Thoracic aorta (tissue), 2 donors: Measurements from ENCODE around the gene KISS1R. TPM values are rescaled to one million over a fixed set of nuclear protein-coding genes. Genes with fewer than 3 reads are reported as not detected.

Experiments
- ATAC-seq: fragments of 150-250 bp; one replicate; pipeline ENCODE4 v1.8.0; 2017; ENCODE audit warnings: low read depth; ENCODE audit not compliant: insufficient number of reproducible peaks, low FRiP score
- DNase-seq: peaks from one replicate; pipeline ENCODE4 v3.0.0-alpha.2; 2020; ENCODE audit warnings: low spot score
- H3K27ac ChIP-seq, 2 donors: fragments of 200-600 bp; sonication (generic); 1 replicate in 1 of 2; 2 replicates in 1 of 2; pipeline ENCODE4 v1.5.1; 2016; ENCODE audit warnings: mild to moderate bottlenecking in 2 of 2, moderate library complexity in 2 of 2
- H3K27me3 ChIP-seq: fragments of 200-600 bp; sonication (generic); replicated peaks from 2 replicates; pipeline ENCODE4 v1.6.0; 2016; ENCODE audit warnings: mild to moderate bottlenecking; ENCODE audit not compliant: insufficient read depth
- H3K36me3 ChIP-seq: fragments of 200-600 bp; sonication (generic); one replicate; pipeline ENCODE4 v1.5.1; 2016
- H3K4me1 ChIP-seq, 2 donors: fragments of 200-600 bp; sonication (generic); 1 replicate in 1 of 2; 2 replicates in 1 of 2; pipeline versions ENCODE4 v1.5.1 to v1.6.0; 2016; ENCODE audit warnings: low read depth in 2 of 2, mild to moderate bottlenecking in 1 of 2; ENCODE audit not compliant: control insufficient read depth in 1 of 2
- H3K4me3 ChIP-seq: fragments of 200-600 bp; sonication (generic); 2 replicates; pipeline ENCODE4 v1.5.1; 2016; ENCODE audit warnings: mild to moderate bottlenecking
- H3K9me3 ChIP-seq: fragments of 200-600 bp; sonication (generic); 2 replicates; pipeline ENCODE4 v1.5.1; 2016
- total RNA-seq, 2 donors: library from RNA; depleted of rRNA; stranded (reverse); fragments of >200 nt; gene quantifications; one replicate each; pipeline versions ENCODE4 v1.1.0 to v1.2.3, GENCODE V29; 2016
- TF ChIP-seq, protein P1 (sequence below): fragments of 200-600 bp; sonication (generic); IDR thresholded peaks from one replicate; pipeline ENCODE4 v1.5.1; 2019; ENCODE audit warnings: antibody characterized with exemption

Gene KISS1R
- total RNA-seq, 2 donors from 2014 or later: not detected

DNA sequence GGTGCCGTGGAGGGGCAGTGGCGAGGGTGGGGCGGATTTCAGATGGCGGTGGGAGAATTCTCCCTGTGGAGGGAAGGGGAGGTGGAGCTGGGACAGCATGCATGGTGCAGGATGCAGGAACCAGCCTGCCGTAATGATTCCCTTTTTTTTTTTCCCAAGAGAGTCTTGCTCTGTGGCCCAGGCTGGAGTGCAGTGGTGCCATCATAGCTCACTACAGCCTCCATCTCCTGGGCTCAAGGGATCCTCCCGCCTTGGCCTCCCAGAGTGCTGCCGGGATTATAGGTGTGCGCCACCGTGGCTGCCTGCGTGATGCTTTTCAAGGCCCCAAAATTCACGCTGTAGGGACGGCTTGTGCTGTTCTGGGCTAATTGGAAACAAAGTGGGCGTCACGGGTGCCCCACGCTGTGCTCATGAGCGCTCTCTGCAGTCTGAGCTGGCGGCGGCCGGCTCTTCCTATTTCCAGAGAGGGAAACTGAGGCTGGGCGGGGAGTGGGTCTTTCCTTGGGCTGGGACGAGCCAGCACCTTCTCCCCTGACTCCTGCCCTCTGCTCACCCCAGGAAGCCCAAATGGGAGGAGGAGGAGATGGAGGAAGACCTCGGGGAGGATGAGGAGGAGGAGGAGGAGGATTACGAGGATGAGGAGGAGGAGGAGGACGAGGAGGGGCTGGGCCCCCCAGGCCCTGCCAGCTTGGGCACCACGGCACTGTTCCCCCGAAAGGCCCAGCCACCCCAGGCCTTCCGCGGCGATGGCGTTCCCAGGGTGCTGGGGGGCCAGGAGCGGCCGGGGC lies 14.9 kb downstream of the KISS1R start:
- no peak overlapping the region for H3K27ac ChIP-seq
- H3K36me3 ChIP-seq: no peaks in the 10 kb centered on the region
- no peaks in the 10 kb centered on the region for H3K9me3 ChIP-seq
- DNase-seq: no peak
- TF ChIP-seq, protein P1, sequence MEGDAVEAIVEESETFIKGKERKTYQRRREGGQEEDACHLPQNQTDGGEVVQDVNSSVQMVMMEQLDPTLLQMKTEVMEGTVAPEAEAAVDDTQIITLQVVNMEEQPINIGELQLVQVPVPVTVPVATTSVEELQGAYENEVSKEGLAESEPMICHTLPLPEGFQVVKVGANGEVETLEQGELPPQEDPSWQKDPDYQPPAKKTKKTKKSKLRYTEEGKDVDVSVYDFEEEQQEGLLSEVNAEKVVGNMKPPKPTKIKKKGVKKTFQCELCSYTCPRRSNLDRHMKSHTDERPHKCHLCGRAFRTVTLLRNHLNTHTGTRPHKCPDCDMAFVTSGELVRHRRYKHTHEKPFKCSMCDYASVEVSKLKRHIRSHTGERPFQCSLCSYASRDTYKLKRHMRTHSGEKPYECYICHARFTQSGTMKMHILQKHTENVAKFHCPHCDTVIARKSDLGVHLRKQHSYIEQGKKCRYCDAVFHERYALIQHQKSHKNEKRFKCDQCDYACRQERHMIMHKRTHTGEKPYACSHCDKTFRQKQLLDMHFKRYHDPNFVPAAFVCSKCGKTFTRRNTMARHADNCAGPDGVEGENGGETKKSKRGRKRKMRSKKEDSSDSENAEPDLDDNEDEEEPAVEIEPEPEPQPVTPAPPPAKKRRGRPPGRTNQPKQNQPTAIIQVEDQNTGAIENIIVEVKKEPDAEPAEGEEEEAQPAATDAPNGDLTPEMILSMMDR: no peak
- no peaks in the 10 kb centered on the region for H3K27me3 ChIP-seq
- ATAC-seq: no peak
- no peak overlapping the region for H3K4me3 ChIP-seq
- H3K4me1 ChIP-seq: peaks cover 30 to 44% of the 10 kb centered on the region in 2 donors

DNA sequence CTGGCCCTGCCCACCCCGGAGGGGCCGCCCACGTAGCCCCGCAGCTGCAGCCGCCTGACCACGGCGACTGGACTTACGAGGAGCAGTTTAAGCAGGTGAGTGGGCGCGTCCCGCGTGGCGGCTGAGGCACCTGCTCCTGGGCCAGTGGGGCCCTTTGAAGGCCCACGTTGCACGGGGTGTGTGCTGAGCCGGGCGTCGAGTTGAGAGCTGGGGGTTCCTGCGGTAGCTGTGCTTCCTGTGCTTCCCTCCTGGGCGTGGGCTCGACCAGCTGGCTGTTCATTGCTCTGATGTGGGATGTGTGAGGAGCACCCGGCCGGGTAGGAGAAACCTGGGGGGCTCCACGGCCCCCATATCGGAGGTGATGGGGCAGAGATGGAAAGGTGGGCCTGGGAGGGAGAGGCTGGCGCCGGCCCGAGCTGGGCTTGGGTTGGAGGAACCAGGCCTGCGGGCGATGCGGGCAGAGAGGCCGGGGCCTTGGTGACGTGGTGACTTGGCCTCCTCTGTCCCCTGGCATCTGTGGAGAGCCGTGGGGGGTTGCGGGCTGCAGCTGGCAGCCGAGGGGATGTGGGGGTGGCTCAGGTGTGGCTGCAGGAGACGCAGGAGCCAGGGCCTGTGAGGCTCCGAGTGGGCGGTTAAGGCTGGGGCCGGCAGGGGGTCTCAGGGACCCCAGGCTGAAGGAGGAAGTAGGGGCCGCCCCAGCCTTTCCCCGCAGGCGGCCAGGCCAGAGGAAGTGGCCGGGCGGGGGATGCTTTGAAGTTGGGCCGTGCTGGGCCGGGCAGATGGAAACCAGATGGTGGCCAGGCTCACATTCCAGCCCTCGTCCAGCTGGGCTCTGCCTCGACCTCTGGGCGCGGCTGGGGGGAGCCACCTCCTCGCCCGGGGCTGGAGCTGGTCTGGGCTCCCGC lies 15.8 kb downstream of the KISS1R start:
- no peaks in the 10 kb centered on the region for H3K36me3 ChIP-seq
- H3K4me3 ChIP-seq: no peak overlapping the region
- no peaks in the 10 kb centered on the region for H3K9me3 ChIP-seq
- no peak for DNase-seq
- H3K4me1 ChIP-seq: peaks cover 26 to 35% of the 10 kb centered on the region in 2 donors
- no peak for ATAC-seq
- H3K27ac ChIP-seq: no peak overlapping the region
- TF ChIP-seq, protein P1: no peak
- H3K27me3 ChIP-seq: no peaks in the 10 kb centered on the region

DNA sequence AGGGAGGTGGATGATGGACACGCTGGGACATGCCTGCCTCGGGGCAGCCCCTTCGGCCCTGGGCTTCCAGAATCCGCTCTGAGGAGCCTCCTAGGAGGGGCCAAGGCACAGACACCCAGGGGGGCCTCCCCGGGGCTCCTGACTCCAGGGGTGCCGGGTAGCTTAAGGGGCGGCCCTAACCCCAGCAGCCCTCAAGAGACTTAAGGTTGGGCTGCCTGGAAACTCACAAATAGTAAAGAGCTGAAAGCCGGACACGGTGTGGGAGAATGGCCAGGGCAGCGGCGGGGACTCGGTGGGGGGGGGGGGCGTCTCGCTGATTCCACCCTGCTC lies 16.4 kb downstream of the KISS1R start:
- Histone ChIP-seq H3K36me3 (no peaks in the 10 kb centered on the region), H3K4me3 (no peak overlapping the region), H3K4me1 (peaks cover 26 to 33% of the 10 kb centered on the region in 2 donors), H3K9me3 (no peaks in the 10 kb centered on the region), H3K27me3 (no peaks in the 10 kb centered on the region), H3K27ac (no peak overlapping the region)
- DNase-seq (no peak), ATAC-seq (no peak)
- TF ChIP-seq, protein P1: no peak

DNA sequence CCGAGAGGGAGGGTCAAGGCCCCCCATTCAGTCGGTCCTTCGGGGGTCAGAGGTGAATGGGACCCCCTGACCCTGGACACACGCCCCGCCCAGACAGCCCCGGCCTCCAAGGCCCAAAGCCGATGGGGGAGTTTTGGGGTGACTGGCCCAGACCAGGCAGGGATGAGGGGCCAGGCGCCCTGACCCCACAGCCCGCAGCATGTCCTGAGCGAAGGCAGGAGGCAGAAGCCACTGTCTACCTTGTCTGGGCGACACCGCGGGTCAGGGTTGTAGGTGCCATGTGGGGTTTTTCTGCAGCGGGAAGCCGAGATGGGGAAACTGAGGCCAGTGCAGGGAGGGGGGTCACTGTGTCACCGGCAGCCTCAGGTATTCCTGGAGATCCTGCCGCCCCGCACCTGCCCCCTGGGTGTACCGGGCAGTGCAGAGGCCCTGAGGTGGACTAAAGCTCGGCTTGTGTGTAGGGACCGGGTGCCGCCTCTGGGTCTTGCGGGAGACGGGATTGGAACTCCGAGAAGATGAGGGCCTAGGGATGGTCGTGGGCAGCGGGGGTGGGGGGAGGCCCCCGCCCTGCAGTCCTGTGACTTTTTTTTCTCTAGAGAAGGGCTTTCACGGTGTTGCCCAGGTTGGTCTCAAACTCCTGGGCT lies 17.2 kb downstream of the KISS1R start:
- Histone ChIP-seq H3K4me1 (peaks cover 26 to 33% of the 10 kb centered on the region in 2 donors), H3K9me3 (no peaks in the 10 kb centered on the region), H3K36me3 (no peaks in the 10 kb centered on the region), H3K4me3 (no peak overlapping the region), H3K27ac (peak overlapping the region; percentile 39 to 67), H3K27me3 (no peaks in the 10 kb centered on the region)
- DNase-seq (no peak), ATAC-seq (peak; percentile 9)
- TF ChIP-seq, protein P1: no peak
